Measurements from ENCODE around the gene GTPBP4. TPM values are rescaled to one million over a fixed set of nuclear protein-coding genes. Genes with fewer than 3 reads are reported as not detected.

Gene GTPBP4
- total RNA-seq, 1 donor from 2014 or later, result 106 TPM

DNA sequence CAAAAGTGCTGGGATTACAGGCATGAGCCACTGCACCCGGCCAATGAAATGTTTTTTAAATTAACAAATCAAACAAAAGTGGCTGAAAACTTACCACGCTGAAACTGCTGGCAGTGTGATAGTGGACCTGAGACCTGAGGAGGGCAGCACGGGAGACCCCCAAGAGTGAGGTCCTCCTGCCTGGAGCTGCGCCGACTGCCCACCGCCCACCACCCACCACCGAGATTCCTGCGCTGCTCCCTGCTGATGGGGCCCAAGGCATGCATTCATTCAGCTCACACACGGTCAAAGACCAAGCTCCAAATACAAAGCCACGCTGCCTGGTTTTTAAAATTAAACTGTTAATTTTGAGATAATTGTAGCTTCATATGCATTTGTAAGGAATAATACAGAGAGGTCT lies 40.4 kb upstream of the GTPBP4 start:
- Histone ChIP-seq H3K4me3 (ENCODE audit: insufficient read depth, low read depth, low read length) (no peak overlapping the region), H3K4me2 (ENCODE audit: low read length) (no peak overlapping the region), H3K36me3 (ENCODE audit: insufficient read depth, low read length) (no peaks in the 10 kb centered on the region), H3K9me3 (ENCODE audit: insufficient read depth, low read depth, low read length) (no peaks in the 10 kb centered on the region), H4K20me1 (ENCODE audit: insufficient read depth, low read length) (no peaks in the 10 kb centered on the region), H3K79me2 (ENCODE audit: insufficient read depth, low read length) (no peaks in the 10 kb centered on the region), H3K27me3 (ENCODE audit: insufficient read depth, low read length) (no peaks in the 10 kb centered on the region), H2AFZ (ENCODE audit: low read depth, low read length) (no peak overlapping the region), H3K27ac (ENCODE audit: low read depth, low read length) (no peak overlapping the region), H3K4me1 (ENCODE audit: insufficient read depth, low read length) (no peaks in the 10 kb centered on the region), H3K9ac (ENCODE audit: low read length) (no peak overlapping the region)
- Mint-ChIP-seq H3K4me3 (ENCODE audit: unreplicated experiment) (no peak overlapping the region), H3K27me3 (ENCODE audit: low read depth, unreplicated experiment) (peaks cover 15% of the 10 kb centered on the region), H3K36me3 (ENCODE audit: low read depth, unreplicated experiment) (no peaks in the 10 kb centered on the region), H3K9me3 (ENCODE audit: unreplicated experiment) (no peaks in the 10 kb centered on the region), H3K27ac (ENCODE audit: unreplicated experiment) (no peak overlapping the region), H3K4me1 (ENCODE audit: low read depth, unreplicated experiment) (peaks cover 3% of the 10 kb centered on the region)
- FAIRE-seq (no peak), DNase-seq (ENCODE audit: low read depth) (no peak)
- TF ChIP-seq EZH2 (IDR thresholded peaks at IDR 0.05; ENCODE audit: insufficient read depth, low read length) (no peak), CTCF (IDR thresholded peaks at IDR 0.05; ENCODE audit: insufficient read depth, low read depth, low read length) (no peak)

DNA sequence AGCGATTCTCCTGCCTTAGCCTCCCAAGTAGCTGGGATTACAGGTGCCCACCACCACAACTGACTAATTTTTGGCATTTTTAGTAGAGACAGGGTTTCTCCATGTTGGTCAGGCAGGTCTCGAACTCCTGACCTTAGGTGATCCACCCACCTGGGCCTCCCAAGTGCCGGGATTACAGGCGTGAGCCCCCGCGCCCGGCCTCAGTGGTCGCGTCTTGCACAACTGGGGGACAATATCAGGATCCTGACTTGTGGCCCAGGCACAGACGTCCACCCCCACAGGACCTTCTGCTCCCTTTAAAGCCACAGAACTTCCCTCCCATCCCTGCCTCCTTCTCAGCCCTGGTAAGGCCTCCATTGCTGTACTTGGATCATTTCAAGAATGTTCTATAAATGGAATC lies 39.9 kb upstream of the GTPBP4 start:
- FAIRE-seq (no peak), DNase-seq (ENCODE audit: low read depth) (no peak)
- Histone ChIP-seq H3K36me3 (ENCODE audit: insufficient read depth, low read length) (no peaks in the 10 kb centered on the region), H3K27me3 (ENCODE audit: insufficient read depth, low read length) (no peaks in the 10 kb centered on the region), H3K27ac (ENCODE audit: low read depth, low read length) (no peak overlapping the region), H3K9me3 (ENCODE audit: insufficient read depth, low read depth, low read length) (no peaks in the 10 kb centered on the region), H2AFZ (ENCODE audit: low read depth, low read length) (no peak overlapping the region), H3K4me1 (ENCODE audit: insufficient read depth, low read length) (no peaks in the 10 kb centered on the region), H3K4me2 (ENCODE audit: low read length) (no peak overlapping the region), H3K9ac (ENCODE audit: low read length) (no peak overlapping the region), H4K20me1 (ENCODE audit: insufficient read depth, low read length) (no peaks in the 10 kb centered on the region), H3K4me3 (ENCODE audit: insufficient read depth, low read depth, low read length) (no peak overlapping the region), H3K79me2 (ENCODE audit: insufficient read depth, low read length) (no peaks in the 10 kb centered on the region)
- no peaks in the 10 kb centered on the region for H3K9me3 Mint-ChIP-seq (ENCODE audit: unreplicated experiment)
- peaks cover 3% of the 10 kb centered on the region for H3K4me1 Mint-ChIP-seq (ENCODE audit: low read depth, unreplicated experiment)
- no peak for TF ChIP-seq CTCF (IDR thresholded peaks at IDR 0.05; ENCODE audit: insufficient read depth, low read depth, low read length)
- TF ChIP-seq EZH2 (IDR thresholded peaks at IDR 0.05; ENCODE audit: insufficient read depth, low read length), result no peak
- H3K27ac Mint-ChIP-seq (ENCODE audit: unreplicated experiment), result no peak overlapping the region
- peaks cover 15% of the 10 kb centered on the region for H3K27me3 Mint-ChIP-seq (ENCODE audit: low read depth, unreplicated experiment)
- no peaks in the 10 kb centered on the region for H3K36me3 Mint-ChIP-seq (ENCODE audit: low read depth, unreplicated experiment)
- H3K4me3 Mint-ChIP-seq (ENCODE audit: unreplicated experiment), result no peak overlapping the region

DNA sequence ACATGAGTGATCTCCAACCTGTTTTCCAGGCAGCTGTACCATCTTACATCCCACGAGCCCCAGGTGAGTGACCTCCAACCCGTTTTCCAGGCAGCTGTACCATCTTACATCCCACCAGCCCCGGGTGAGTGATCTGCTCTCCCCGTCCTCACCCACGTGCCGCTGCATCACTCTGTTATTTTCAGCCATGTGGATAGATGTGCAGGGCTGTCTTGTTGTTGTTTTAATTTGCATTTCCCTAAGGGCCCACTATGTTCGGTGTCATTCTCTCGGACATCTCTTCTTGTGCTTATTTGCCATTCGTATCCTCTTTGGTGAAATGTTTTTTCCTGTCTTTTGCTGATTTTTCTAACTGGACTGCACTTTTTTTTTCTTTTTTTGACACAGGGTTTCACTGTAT lies 38.8 kb upstream of the GTPBP4 start:
- Mint-ChIP-seq H3K4me1 (ENCODE audit: low read depth, unreplicated experiment) (peaks cover 3% of the 10 kb centered on the region), H3K27me3 (ENCODE audit: low read depth, unreplicated experiment) (peaks cover 21% of the 10 kb centered on the region), H3K36me3 (ENCODE audit: low read depth, unreplicated experiment) (no peaks in the 10 kb centered on the region), H3K27ac (ENCODE audit: unreplicated experiment) (no peak overlapping the region), H3K9me3 (ENCODE audit: unreplicated experiment) (no peaks in the 10 kb centered on the region), H3K4me3 (ENCODE audit: unreplicated experiment) (no peak overlapping the region)
- Histone ChIP-seq H3K79me2 (ENCODE audit: insufficient read depth, low read length) (no peaks in the 10 kb centered on the region), H4K20me1 (ENCODE audit: insufficient read depth, low read length) (no peaks in the 10 kb centered on the region), H2AFZ (ENCODE audit: low read depth, low read length) (no peak overlapping the region), H3K27me3 (ENCODE audit: insufficient read depth, low read length) (no peaks in the 10 kb centered on the region), H3K36me3 (ENCODE audit: insufficient read depth, low read length) (no peaks in the 10 kb centered on the region), H3K4me2 (ENCODE audit: low read length) (no peak overlapping the region), H3K27ac (ENCODE audit: low read depth, low read length) (no peak overlapping the region), H3K4me3 (ENCODE audit: insufficient read depth, low read depth, low read length) (no peak overlapping the region), H3K9me3 (ENCODE audit: insufficient read depth, low read depth, low read length) (no peaks in the 10 kb centered on the region), H3K9ac (ENCODE audit: low read length) (no peak overlapping the region), H3K4me1 (ENCODE audit: insufficient read depth, low read length) (no peaks in the 10 kb centered on the region)
- no peak for FAIRE-seq
- TF ChIP-seq EZH2 (IDR thresholded peaks at IDR 0.05; ENCODE audit: insufficient read depth, low read length) (no peak), CTCF (IDR thresholded peaks at IDR 0.05; ENCODE audit: insufficient read depth, low read depth, low read length) (no peak)
- no peak for DNase-seq (ENCODE audit: low read depth)
